Measurements from ENCODE around the gene ZFTA. TPM values are rescaled to one million over a fixed set of nuclear protein-coding genes. Genes with fewer than 3 reads are reported as not detected.

Gene ZFTA
- total RNA-seq, 4 donors from 2014 or later: 14.7 to 29.7 (median 18.6) TPM

DNA sequence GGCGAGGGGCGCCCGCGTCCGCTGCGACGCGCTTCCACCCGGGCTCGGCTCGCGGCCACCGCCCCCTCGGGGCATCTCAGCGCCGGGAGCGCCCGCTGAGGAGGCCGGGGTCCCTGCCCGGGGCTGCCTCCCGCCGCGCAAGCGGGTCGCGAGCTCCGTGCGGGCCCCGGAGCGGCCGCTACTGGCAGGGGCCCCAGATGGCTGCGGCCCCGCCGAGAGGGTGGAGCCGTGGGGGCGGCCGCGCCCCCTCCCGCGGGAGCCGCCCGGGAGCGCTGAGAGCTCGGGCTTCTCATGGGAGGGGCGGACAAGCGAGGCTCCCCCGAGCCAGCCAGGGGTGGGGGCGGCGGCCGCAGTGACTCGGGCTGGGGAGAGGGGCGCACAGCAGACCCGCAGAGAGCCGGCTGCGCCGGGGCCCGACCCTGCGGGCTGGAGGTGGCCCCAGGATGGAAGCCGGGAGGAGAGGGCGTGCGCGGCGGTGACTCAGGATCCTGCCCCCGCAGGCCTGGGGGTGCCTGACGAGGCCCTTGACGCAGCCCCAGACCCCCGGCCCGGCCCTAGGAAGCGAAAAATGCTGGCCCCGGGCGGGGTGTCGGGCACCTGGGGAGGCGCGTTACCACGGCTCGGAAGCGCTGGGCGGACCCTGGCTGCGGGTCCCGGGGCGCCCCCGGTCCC is 603 bp upstream of the ZFTA start:
- Histone ChIP-seq H3K4me3 (replicated peaks in 1 of 3) (peak overlapping the region; percentile 0 to 81 (median 66)), H3K36me3 (no peaks in the 10 kb centered on the region), H3K9me3 (no peaks in the 10 kb centered on the region), H3K4me1 (peaks cover 17 to 33% of the 10 kb centered on the region in 2 donors), H3K27ac (peak overlapping the region in 2 of 3 donors; percentile 38 to 64), H3K27me3 (no peaks in the 10 kb centered on the region)
- peak in 1 of 2 donors; percentile 20 for DNase-seq
- TF ChIP-seq POLR2A (IDR thresholded peaks at IDR 0.05): peak in 1 of 2 donors; percentile 25
- TF ChIP-seq, protein P1, sequence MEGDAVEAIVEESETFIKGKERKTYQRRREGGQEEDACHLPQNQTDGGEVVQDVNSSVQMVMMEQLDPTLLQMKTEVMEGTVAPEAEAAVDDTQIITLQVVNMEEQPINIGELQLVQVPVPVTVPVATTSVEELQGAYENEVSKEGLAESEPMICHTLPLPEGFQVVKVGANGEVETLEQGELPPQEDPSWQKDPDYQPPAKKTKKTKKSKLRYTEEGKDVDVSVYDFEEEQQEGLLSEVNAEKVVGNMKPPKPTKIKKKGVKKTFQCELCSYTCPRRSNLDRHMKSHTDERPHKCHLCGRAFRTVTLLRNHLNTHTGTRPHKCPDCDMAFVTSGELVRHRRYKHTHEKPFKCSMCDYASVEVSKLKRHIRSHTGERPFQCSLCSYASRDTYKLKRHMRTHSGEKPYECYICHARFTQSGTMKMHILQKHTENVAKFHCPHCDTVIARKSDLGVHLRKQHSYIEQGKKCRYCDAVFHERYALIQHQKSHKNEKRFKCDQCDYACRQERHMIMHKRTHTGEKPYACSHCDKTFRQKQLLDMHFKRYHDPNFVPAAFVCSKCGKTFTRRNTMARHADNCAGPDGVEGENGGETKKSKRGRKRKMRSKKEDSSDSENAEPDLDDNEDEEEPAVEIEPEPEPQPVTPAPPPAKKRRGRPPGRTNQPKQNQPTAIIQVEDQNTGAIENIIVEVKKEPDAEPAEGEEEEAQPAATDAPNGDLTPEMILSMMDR (IDR thresholded peaks at IDR 0.05): no peak
- intact Hi-C loops (cut with DNase I): loop anchor here (5.0 to 10.0 kb wide), 2 partner anchors 46 to 173 kb away; partner anchors contain the start of gene SPINDOC
- WGBS, 2 donors: 3% methylated on average over 6 of the region's 82 CpGs; no CpG with 5 or more reads in 1 of the 2 donors

DNA sequence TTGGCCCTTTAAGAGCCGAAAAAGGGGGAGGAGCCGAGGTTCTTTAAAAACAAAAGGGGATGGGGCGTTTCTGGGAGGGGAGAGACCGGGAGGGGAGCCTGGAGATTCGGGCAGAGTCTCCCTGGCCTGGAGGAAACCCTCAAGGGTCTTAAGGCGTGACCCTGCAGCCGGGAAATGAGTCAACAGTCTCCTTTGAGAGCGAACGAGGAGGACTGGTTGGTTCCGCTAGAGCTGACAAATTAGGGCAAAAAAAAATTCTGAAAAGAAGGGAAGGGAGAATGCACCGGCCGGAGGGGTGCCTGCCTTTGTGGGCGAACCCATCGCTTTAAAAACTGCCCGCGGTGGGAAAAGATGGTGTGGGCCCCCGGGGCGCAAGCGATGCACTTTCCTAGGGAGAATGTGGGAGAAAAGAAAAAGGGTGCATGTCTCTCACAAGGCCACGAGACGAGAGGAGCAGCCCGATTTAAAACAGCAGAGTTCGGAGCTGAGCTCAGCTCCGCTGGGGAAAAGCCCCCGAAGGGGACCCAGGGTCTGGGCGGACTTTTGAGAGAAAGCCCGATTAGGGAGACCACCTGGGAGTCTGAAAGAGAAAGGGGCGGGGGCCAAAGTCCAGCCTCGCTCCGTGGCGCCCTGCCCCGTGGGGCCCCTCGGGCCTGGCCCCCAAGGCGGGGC is 874 bp downstream of the ZFTA start:
- peaks cover 24 to 47% of the 10 kb centered on the region in 2 donors for H3K4me1 ChIP-seq
- TF ChIP-seq, protein P1 (IDR thresholded peaks at IDR 0.05): no peak
- TF ChIP-seq POLR2A (IDR thresholded peaks at IDR 0.05): peak in 1 of 2 donors; percentile 27
- peak; percentile 81 to 91 for DNase-seq

DNA sequence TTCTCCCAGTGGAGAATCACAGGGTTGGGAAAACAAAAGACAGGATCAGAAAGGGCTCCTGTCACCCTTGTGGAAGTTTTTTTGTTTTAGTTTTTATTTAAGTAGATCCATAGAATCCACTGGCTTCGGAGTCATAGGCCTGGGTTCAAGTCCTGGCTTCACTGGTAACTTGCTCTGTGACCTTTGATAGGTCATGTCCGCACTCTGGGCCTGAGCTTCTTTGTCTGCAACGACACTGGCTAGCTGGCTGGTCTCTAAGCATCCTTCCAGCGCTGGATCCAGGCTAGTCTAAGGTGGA is 1.4 kb downstream of the ZFTA start:
- 14% methylated on average over 4 of the region's 4 CpGs for WGBS, 2 donors
- Histone ChIP-seq H3K4me1 (peaks cover 29 to 50% of the 10 kb centered on the region in 2 donors), H3K27ac (peak overlapping the region in 2 of 3 donors; percentile 82 to 92), H3K27me3 (no peaks in the 10 kb centered on the region), H3K36me3 (no peaks in the 10 kb centered on the region), H3K9me3 (no peaks in the 10 kb centered on the region), H3K4me3 (replicated peaks in 1 of 3) (peak overlapping the region in 1 of 3 donors; percentile 81)
- TF ChIP-seq, protein P1 (IDR thresholded peaks at IDR 0.05): no peak
- TF ChIP-seq POLR2A (IDR thresholded peaks at IDR 0.05): no peak
- no peak for DNase-seq
- intact Hi-C loops (cut with DNase I): loop anchor here (5.0 to 10.0 kb wide), 2 partner anchors 48 to 175 kb away; partner anchors contain the start of gene SPINDOC

More for the DNA sequence above, 874 bp downstream of the ZFTA start:
- Histone ChIP-seq H3K9me3 (no peaks in the 10 kb centered on the region), H3K27me3 (no peaks in the 10 kb centered on the region), H3K36me3 (no peaks in the 10 kb centered on the region), H3K4me3 (replicated peaks in 1 of 3) (peak overlapping the region; percentile 53 to 87 (median 81)), H3K27ac (peak overlapping the region; percentile 82 to 92 (median 83))
- 0% methylated on average over 27 to 30 of the region's 34 CpGs for WGBS, 2 donors
- intact Hi-C loops (cut with DNase I): loop anchor here (5.0 to 10.0 kb wide), 2 partner anchors 47 to 175 kb away; partner anchors contain the start of gene SPINDOC

DNA sequence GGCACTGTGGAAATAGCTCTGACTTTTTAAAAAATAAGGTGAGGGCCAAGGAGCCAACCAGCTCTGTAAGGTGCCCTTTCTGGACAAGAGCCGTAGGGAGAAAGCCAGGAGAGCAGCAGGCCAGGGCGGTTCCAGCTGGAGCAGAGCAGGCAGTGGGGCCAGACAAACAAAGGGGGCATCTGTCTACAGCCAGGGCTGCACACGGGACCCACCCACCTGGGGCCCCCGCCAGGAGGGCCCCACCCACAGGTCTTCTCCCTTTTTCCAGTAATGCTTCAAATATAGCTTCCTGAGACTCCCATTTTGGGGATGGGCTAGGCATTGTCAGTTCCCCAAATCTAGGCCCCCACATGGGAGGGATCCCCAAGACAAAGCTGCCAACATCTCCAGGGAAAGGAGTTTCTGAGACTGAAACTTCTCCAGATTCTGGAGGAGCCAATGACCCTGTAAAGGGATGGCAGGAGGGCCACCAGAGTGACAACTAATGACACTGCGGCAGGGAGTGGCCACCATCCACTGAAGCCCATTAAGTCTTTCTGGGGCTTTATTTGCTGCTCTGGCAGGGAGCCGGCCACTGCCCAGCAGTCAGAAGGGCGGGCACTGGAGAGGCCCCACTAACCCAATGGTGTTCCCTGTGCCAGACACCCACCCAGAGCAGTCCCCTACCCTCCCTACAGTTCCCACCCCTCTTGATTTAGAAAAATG is 1.9 kb downstream of the ZFTA start:
- WGBS, 2 donors: 77 to 81% methylated on average over 6 to 7 of the region's 7 CpGs
- DNase-seq: no peak
- intact Hi-C loops (cut with DNase I): loop anchor here (5.0 to 10.0 kb wide), 2 partner anchors 48 to 176 kb away; partner anchors contain the start of gene SPINDOC

More for the DNA sequence above, 1.9 kb downstream of the ZFTA start:
- Histone ChIP-seq H3K27ac (peak overlapping the region in 1 of 3 donors; percentile 92), H3K36me3 (no peaks in the 10 kb centered on the region), H3K4me3 (replicated peaks in 1 of 3) (peak overlapping the region in 1 of 3 donors; percentile 81), H3K9me3 (no peaks in the 10 kb centered on the region), H3K27me3 (no peaks in the 10 kb centered on the region), H3K4me1 (peaks cover 32 to 54% of the 10 kb centered on the region in 2 donors)
- no peak for TF ChIP-seq POLR2A (IDR thresholded peaks at IDR 0.05)
- TF ChIP-seq, protein P1 (IDR thresholded peaks at IDR 0.05): no peak
